Measurements from ENCODE around the gene C9orf85. TPM values are rescaled to one million over a fixed set of nuclear protein-coding genes. Genes with fewer than 3 reads are reported as not detected.

Gene C9orf85
- total and polyA plus RNA-seq, 9 of the 15 experiments (the other 6 are each of a cell fraction or from before 2014, with no cell fraction given) = 6.7 to 17.6 (median 13.0) TPM

- peak; percentile 64 for ATAC-seq
- FAIRE-seq = no peak
- no peaks in the 10 kb centered on the region for H3K27me3 ChIP-seq (ENCODE audit: control insufficient read depth in 2 of 2, insufficient read depth in 2 of 2, low read length in 2 of 2)
- H3K36me3 ChIP-seq (ENCODE audit: control insufficient read depth, insufficient read depth, low read length) = no peaks in the 10 kb centered on the region
- CTCF ChIA-PET (ENCODE audit: low intra/inter-chr PET ratio) = no interaction called here
- H3K9me3 ChIP-seq (replicated peaks; ENCODE audit: control insufficient read depth, insufficient read depth, low read depth, low read length) = no peaks in the 10 kb centered on the region
- intact Hi-C loops (cut with micrococcal nuclease) = no loop called here
- in situ Hi-C loops (cut with MboI) = no loop called here
- no peak overlapping the region; a peak in 1 of 4 replicates for H3K9ac ChIP-seq (ENCODE audit: insufficient read depth in 1 of 2, low read depth in 2 of 2, low read length in 2 of 2)
- peak; percentile 72 for TF ChIP-seq HMBOX1 (IDR thresholded peaks at IDR 0.05)
- no peak for TF ChIP-seq ZBTB34 (CRISPR knock-in tag; IDR thresholded peaks at IDR 0.05)
- peak; percentile 50; the same call in 1 of the 2 replicates for TF ChIP-seq CEBPB (tag; IDR thresholded peaks at IDR 0.05)
- H3K4me1 ChIP-seq (replicated peaks in 1 of 2; ENCODE audit: control insufficient read depth in 2 of 2, insufficient read depth in 2 of 2, low read length in 2 of 2) = no peaks in the 10 kb centered on the region; a peak in 2 of 5 replicates
- no peak overlapping the region for H3K27ac ChIP-seq (ENCODE audit: extremely low read depth, low read depth, low read length)
- H2AFZ ChIP-seq (ENCODE audit: low read depth, low read length) = no peak overlapping the region
- no peak overlapping the region for H3K4me3 ChIP-seq
- DNase-seq (ENCODE audit: extremely low read depth in 1 of 4, low spot score in 3 of 4) = no peak
- H3K9me1 ChIP-seq (ENCODE audit: control insufficient read depth, insufficient read depth, low read length) = no peaks in the 10 kb centered on the region
- no peaks in the 10 kb centered on the region for H4K20me1 ChIP-seq (replicated peaks; ENCODE audit: control insufficient read depth, insufficient read depth, low read length)
- POLR2A ChIA-PET = interaction anchor here (1.6 kb wide), 1 partner anchor 8 kb away, joined by 6 read pairs; no protein-coding TSS in a partner anchor
- no TSS peak for BruUV-seq (replicated peaks)
- peaks cover 67% of the 10 kb centered on the region for H3K79me2 ChIP-seq (ENCODE audit: control insufficient read depth, insufficient read depth, low read length)
- H3K4me2 ChIP-seq (ENCODE audit: insufficient read depth, low read length) = no peak overlapping the region
These were observed 16.3 kb upstream of the C9orf85 start for GRCh38 chr9:71895117-71895516.

- H3K4me3 ChIP-seq = no peak overlapping the region
- no peak for DNase-seq (ENCODE audit: extremely low read depth in 1 of 4, low spot score in 3 of 4)
- no TSS peak for BruUV-seq (replicated peaks)
- H2AFZ ChIP-seq (ENCODE audit: low read depth, low read length) = no peak overlapping the region
- H3K36me3 ChIP-seq (ENCODE audit: control insufficient read depth, insufficient read depth, low read length) = no peaks in the 10 kb centered on the region
- no peak for ATAC-seq
- no peaks in the 10 kb centered on the region; a peak in 2 of 5 replicates for H3K4me1 ChIP-seq (replicated peaks in 1 of 2; ENCODE audit: control insufficient read depth in 2 of 2, insufficient read depth in 2 of 2, low read length in 2 of 2)
- H3K9me3 ChIP-seq (replicated peaks; ENCODE audit: control insufficient read depth, insufficient read depth, low read depth, low read length) = no peaks in the 10 kb centered on the region
- no peaks in the 10 kb centered on the region for H3K27me3 ChIP-seq (ENCODE audit: control insufficient read depth in 2 of 2, insufficient read depth in 2 of 2, low read length in 2 of 2)
- H4K20me1 ChIP-seq (replicated peaks; ENCODE audit: control insufficient read depth, insufficient read depth, low read length) = no peaks in the 10 kb centered on the region
- H3K27ac ChIP-seq (ENCODE audit: extremely low read depth, low read depth, low read length) = no peak overlapping the region
- ChIA-PET POLR2A (interaction anchor here (1.6 kb wide), 1 partner anchor 8 kb away, joined by 6 read pairs; no protein-coding TSS in a partner anchor), CTCF (ENCODE audit: low intra/inter-chr PET ratio) (no interaction called here)
- intact Hi-C loops (cut with micrococcal nuclease) = no loop called here
- no peak overlapping the region for H3K4me2 ChIP-seq (ENCODE audit: insufficient read depth, low read length)
- H3K79me2 ChIP-seq (ENCODE audit: control insufficient read depth, insufficient read depth, low read length) = peaks cover 68% of the 10 kb centered on the region
- no peaks in the 10 kb centered on the region for H3K9me1 ChIP-seq (ENCODE audit: control insufficient read depth, insufficient read depth, low read length)
- in situ Hi-C loops (cut with MboI) = no loop called here
- no peak overlapping the region for H3K9ac ChIP-seq (ENCODE audit: insufficient read depth in 1 of 2, low read depth in 2 of 2, low read length in 2 of 2)
- FAIRE-seq = no peak
- TF ChIP-seq ZNF274 (IDR thresholded peaks at IDR 0.05; ENCODE audit: borderline replicate concordance, low read depth, low read length) (no peak), CEBPB (tag; IDR thresholded peaks at IDR 0.05) (no peak)
These were observed 15.5 kb upstream of the C9orf85 start for GRCh38 chr9:71895955-71896354.
